Calu3 (cell line): ENCODE measurements around the gene DSCAM. TPM values are rescaled to one million over a fixed set of nuclear protein-coding genes. Genes with fewer than 3 reads are reported as not detected.

Experiments used
- BruUV-seq: library from RNA; stranded (reverse); fragments of 400-500 nt; replicated peaks from 2 replicates; lab custom pipeline; 2021; lab: Mats Ljungman, UMichigan
- CTCF ChIA-PET: fragments of 300-600 bp; sonication (Branson Sonifier 250); formaldehyde crosslinking; loops from one replicate; lab custom pipeline; 2022; ENCODE audit warnings: antibody characterized with exemption; lab: Charles Lee
- DNase-seq: peaks from one replicate; pipeline ENCODE4 v3.0.0; 2022
- H3K27ac Mint-ChIP-seq: one replicate; pipeline ENCODE4 v1.8.0; 2022; ENCODE audit warnings: mixed read lengths; ENCODE audit not compliant: unreplicated experiment
- H3K27me3 Mint-ChIP-seq: one replicate; pipeline ENCODE4 v1.8.0; 2022; ENCODE audit warnings: mixed read lengths; ENCODE audit not compliant: unreplicated experiment
- H3K36me3 Mint-ChIP-seq: one replicate; pipeline ENCODE4 v1.8.0; 2022; ENCODE audit warnings: mild to moderate bottlenecking, moderate library complexity, mixed read lengths; ENCODE audit not compliant: insufficient read depth, unreplicated experiment
- H3K4me1 Mint-ChIP-seq: one replicate; pipeline ENCODE4 v1.8.0; 2022; ENCODE audit warnings: mild to moderate bottlenecking, low read depth, mixed read lengths; ENCODE audit not compliant: unreplicated experiment
- H3K4me3 Mint-ChIP-seq: one replicate; pipeline ENCODE4 v1.8.0; 2022; ENCODE audit warnings: mild to moderate bottlenecking, low read depth, moderate library complexity, mixed read lengths; ENCODE audit not compliant: unreplicated experiment
- H3K9me3 Mint-ChIP-seq: one replicate; pipeline ENCODE4 v1.8.0; 2022; ENCODE audit warnings: low read depth, mixed read lengths; ENCODE audit not compliant: unreplicated experiment
- intact Hi-C: fragments of 100-400 bp; cut with micrococcal nuclease; formaldehyde crosslinking; loops from one replicate; pipeline ENCODE4 v1.10.0; 2022; ENCODE audit not compliant: unreplicated experiment
- total RNA-seq: library from RNA; stranded (reverse); gene quantifications from 2 replicates; pipeline ENCODE4 v1.2.3, GENCODE V29; 2022
- TF ChIP-seq, protein P1 (sequence below): fragments of 200-600 bp; IDR thresholded peaks from one replicate; pipeline ENCODE4 v1.8.0; 2022; ENCODE audit warnings: antibody characterized with exemption; ENCODE audit not compliant: unreplicated experiment

Gene DSCAM
- total RNA-seq, 1 experiment from 2014 or later = not detected

DNA sequence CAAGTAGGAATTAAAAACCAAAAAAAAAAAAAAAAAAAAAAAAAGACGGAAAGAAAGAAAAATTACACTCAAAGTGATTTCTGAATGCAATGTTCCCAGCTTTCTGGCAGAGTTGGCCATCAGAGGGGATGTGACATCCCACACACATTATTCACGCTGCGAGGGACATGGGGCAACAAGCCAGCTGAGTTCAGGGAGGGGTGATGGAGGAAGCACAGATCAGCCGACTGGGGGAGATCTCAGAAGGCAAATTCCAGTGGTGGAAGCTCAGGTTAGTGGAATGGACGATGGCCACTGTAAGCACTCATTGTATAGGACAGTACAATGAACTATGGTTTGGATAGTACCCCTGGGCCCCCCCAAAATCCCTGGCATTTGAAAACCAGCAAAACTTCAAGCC lies 667.8 kb downstream of the DSCAM start:
- peaks cover 16% of the 10 kb centered on the region for H3K9me3 Mint-ChIP-seq
- no peaks in the 10 kb centered on the region for H3K4me1 Mint-ChIP-seq
- no peak for DNase-seq
- no peaks in the 10 kb centered on the region for H3K36me3 Mint-ChIP-seq
- TF ChIP-seq, protein P1, sequence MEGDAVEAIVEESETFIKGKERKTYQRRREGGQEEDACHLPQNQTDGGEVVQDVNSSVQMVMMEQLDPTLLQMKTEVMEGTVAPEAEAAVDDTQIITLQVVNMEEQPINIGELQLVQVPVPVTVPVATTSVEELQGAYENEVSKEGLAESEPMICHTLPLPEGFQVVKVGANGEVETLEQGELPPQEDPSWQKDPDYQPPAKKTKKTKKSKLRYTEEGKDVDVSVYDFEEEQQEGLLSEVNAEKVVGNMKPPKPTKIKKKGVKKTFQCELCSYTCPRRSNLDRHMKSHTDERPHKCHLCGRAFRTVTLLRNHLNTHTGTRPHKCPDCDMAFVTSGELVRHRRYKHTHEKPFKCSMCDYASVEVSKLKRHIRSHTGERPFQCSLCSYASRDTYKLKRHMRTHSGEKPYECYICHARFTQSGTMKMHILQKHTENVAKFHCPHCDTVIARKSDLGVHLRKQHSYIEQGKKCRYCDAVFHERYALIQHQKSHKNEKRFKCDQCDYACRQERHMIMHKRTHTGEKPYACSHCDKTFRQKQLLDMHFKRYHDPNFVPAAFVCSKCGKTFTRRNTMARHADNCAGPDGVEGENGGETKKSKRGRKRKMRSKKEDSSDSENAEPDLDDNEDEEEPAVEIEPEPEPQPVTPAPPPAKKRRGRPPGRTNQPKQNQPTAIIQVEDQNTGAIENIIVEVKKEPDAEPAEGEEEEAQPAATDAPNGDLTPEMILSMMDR = no peak
- H3K4me3 Mint-ChIP-seq = no peak overlapping the region
- no peak overlapping the region for H3K27ac Mint-ChIP-seq
- intact Hi-C loops = no loop called here
- CTCF ChIA-PET = no interaction called here
- H3K27me3 Mint-ChIP-seq = no peaks in the 10 kb centered on the region
- no TSS peak for BruUV-seq

DNA sequence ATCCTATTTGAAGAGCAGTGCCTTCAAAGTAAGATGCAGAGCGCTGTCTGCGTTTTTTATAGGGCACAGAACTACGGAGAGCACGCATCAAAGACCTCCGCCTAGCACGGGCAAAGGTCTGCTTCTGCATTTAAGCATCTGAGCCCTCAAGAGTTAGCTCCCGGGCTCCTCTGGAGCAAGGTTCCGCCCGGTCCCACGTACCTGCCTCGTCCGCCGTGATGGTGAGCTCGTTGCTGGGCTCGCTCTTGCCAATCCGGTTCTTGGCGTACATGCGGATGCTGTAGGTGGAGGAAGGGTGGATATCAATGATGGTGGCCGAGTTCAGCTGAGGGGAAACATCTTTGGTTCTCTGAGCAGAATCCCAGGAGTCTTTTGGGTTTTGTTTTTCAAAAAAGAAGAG lies 668.2 kb downstream of the DSCAM start:
- TF ChIP-seq, protein P1 = no peak
- intact Hi-C loops = no loop called here
- Mint-ChIP-seq H3K27ac (no peak overlapping the region), H3K27me3 (no peaks in the 10 kb centered on the region), H3K4me3 (no peak overlapping the region), H3K9me3 (peaks cover 16% of the 10 kb centered on the region), H3K4me1 (no peaks in the 10 kb centered on the region), H3K36me3 (no peaks in the 10 kb centered on the region)
- no TSS peak for BruUV-seq
- CTCF ChIA-PET = no interaction called here
- no peak for DNase-seq

DNA sequence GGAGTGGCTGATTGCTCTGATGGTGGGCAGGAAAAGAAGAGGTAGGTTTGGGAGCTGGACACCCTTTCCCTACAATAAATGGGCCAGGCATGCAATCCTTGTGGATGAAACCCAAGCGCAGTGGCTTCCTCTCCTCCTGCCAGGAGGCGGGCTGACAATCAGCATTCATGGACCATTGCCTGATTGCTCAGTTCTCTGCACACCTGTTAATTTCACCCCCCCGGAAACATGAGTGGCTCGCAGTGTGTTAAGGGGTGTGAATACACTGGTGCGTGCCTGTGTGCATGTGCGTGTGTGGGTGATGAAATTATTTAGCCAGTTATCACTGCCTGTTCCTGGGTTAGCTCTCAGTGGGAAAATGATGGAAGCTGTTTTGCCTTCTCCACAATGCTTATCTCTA lies 669.0 kb downstream of the DSCAM start:
- CTCF ChIA-PET = no interaction called here
- no peak for DNase-seq
- intact Hi-C loops = no loop called here
- Mint-ChIP-seq H3K4me3 (no peak overlapping the region), H3K27me3 (no peaks in the 10 kb centered on the region), H3K27ac (no peak overlapping the region), H3K36me3 (no peaks in the 10 kb centered on the region), H3K9me3 (peaks cover 18% of the 10 kb centered on the region), H3K4me1 (no peaks in the 10 kb centered on the region)
- TF ChIP-seq, protein P1 = no peak
- BruUV-seq = no TSS peak

DNA sequence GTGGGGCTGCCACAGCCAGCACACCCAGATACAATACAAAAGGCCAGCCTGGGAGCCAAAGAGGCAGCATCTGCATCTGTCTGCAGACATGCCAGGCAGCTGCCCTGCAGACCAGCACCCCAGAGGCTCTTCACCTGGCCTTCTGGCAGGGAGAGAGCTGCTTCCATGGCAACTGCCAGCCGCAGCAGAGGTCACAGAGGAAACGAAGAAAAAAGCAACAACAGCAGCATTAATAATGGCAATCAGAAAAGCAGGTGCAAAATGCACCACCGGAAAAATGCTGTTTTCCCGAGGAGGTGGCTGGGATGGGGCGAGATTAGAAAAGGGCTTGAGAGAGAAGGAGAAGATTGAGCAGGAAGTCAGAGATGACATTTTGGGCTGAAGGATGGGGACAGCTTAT lies 670.2 kb downstream of the DSCAM start:
- intact Hi-C loops = no loop called here
- no peak overlapping the region for H3K4me3 Mint-ChIP-seq
- no peaks in the 10 kb centered on the region for H3K4me1 Mint-ChIP-seq
- CTCF ChIA-PET = no interaction called here
- H3K9me3 Mint-ChIP-seq = peaks cover 15% of the 10 kb centered on the region
- no peaks in the 10 kb centered on the region for H3K36me3 Mint-ChIP-seq
- H3K27ac Mint-ChIP-seq = no peak overlapping the region
- TF ChIP-seq, protein P1 = no peak
- no peaks in the 10 kb centered on the region for H3K27me3 Mint-ChIP-seq
- BruUV-seq = no TSS peak
- no peak for DNase-seq
